Liver (tissue), 9 donors: ENCODE results near the gene CPLX1. TPM values are rescaled to one million over a fixed set of nuclear protein-coding genes. Genes with fewer than 3 reads are reported as not detected.

ENCODE experiments used
- DNase-seq: peaks from one replicate; pipeline ENCODE4 v3.0.0-alpha.2; 2017; ENCODE audit warnings: low spot score
- H3K27ac ChIP-seq, 2 donors: one replicate each; pipeline ENCODE4 v1.7.0; 2013; ENCODE audit warnings: inconsistent platforms in 2 of 2, low read length in 2 of 2, control low read depth in 1 of 2, low read depth in 1 of 2, mild to moderate bottlenecking in 1 of 2
- H3K27me3 ChIP-seq, 4 donors: one replicate each; pipeline versions ENCODE4 v1.6.1 to v1.7.0; 2013; ENCODE audit warnings: low read length in 3 of 4, inconsistent platforms in 1 of 4, mild to moderate bottlenecking in 1 of 4, moderate library complexity in 1 of 4; ENCODE audit not compliant: control insufficient read depth in 4 of 4, insufficient read depth in 4 of 4
- H3K36me3 ChIP-seq, 4 donors: one replicate each; pipeline versions ENCODE4 v1.6.1 to v1.7.0; 2013; ENCODE audit warnings: low read length in 3 of 4, mild to moderate bottlenecking in 3 of 4, low read depth in 1 of 4, moderate library complexity in 1 of 4; ENCODE audit not compliant: control insufficient read depth in 4 of 4, insufficient read depth in 3 of 4
- H3K4me1 ChIP-seq, 4 donors: one replicate each; pipeline versions ENCODE4 v1.6.1 to v1.7.0; 2013; ENCODE audit warnings: low read length in 3 of 4, mild to moderate bottlenecking in 3 of 4, moderate library complexity in 1 of 4; ENCODE audit not compliant: control insufficient read depth in 4 of 4, insufficient read depth in 4 of 4
- H3K4me3 ChIP-seq, 3 donors: one replicate each; pipeline versions ENCODE4 v1.6.1 to v1.7.0; 2013; ENCODE audit warnings: low read length in 3 of 3, control low read depth in 1 of 3, low read depth in 1 of 3, mild to moderate bottlenecking in 1 of 3
- H3K9ac ChIP-seq, 2 donors: one replicate each; pipeline ENCODE4 v1.7.0; 2013; ENCODE audit warnings: low read length in 2 of 2, mild to moderate bottlenecking in 2 of 2, moderate library complexity in 2 of 2, control low read depth in 1 of 2, low read depth in 1 of 2
- H3K9me3 ChIP-seq, 4 donors: one replicate each; pipeline versions ENCODE4 v1.6.1 to v1.7.0; 2013; ENCODE audit warnings: low read length in 3 of 4; ENCODE audit not compliant: control insufficient read depth in 4 of 4
- EGR1 ChIP-seq, 2 donors: IDR thresholded peaks; 2 replicates each; pipeline ENCODE4 v1.6.1; 2016 to 2018; ENCODE audit warnings: antibody characterized with exemption in 2 of 2, low read depth in 2 of 2
- FOXA1 ChIP-seq: IDR thresholded peaks from 2 replicates; pipeline ENCODE4 v1.6.1; 2016; ENCODE audit warnings: antibody characterized with exemption
- FOXA2 ChIP-seq: IDR thresholded peaks from 2 replicates; pipeline ENCODE4 v1.6.1; 2016; ENCODE audit warnings: antibody characterized with exemption
- GABPA ChIP-seq, 2 donors: IDR thresholded peaks in 1 of 2; conservative IDR thresholded peaks in 1 of 2; 2 replicates each; pipeline ENCODE4 v1.6.1; 2016; ENCODE audit warnings: antibody characterized with exemption in 2 of 2, mild to moderate bottlenecking in 1 of 2, moderate library complexity in 1 of 2
- HNF4A ChIP-seq, 2 donors: conservative IDR thresholded peaks; 2 replicates each; pipeline ENCODE4 v1.6.1; 2016; ENCODE audit warnings: antibody characterized with exemption in 2 of 2, mild to moderate bottlenecking in 2 of 2
- HNF4G ChIP-seq: IDR thresholded peaks from 2 replicates; pipeline ENCODE4 v1.6.1; 2016; ENCODE audit warnings: antibody characterized with exemption
- JUND ChIP-seq, 2 donors: IDR thresholded peaks; 2 replicates each; pipeline ENCODE4 v1.6.1; 2016; ENCODE audit warnings: antibody characterized with exemption in 2 of 2
- NR2F2 ChIP-seq: IDR thresholded peaks from 2 replicates; pipeline ENCODE4 v1.6.1; 2016; ENCODE audit warnings: antibody characterized with exemption
- RAD21 ChIP-seq, 2 donors: IDR thresholded peaks; 2 replicates each; pipeline ENCODE4 v1.6.1; 2016; ENCODE audit warnings: antibody characterized with exemption in 2 of 2, mild to moderate bottlenecking in 2 of 2
- RXRA ChIP-seq, 2 donors: IDR thresholded peaks; 2 replicates each; pipeline ENCODE4 v1.6.1; 2017 to 2018; ENCODE audit warnings: antibody characterized with exemption in 2 of 2, mild to moderate bottlenecking in 1 of 2
- SP1 ChIP-seq: IDR thresholded peaks from 2 replicates; pipeline ENCODE4 v1.6.1; 2018; ENCODE audit warnings: antibody characterized with exemption, mild to moderate bottlenecking
- TAF1 ChIP-seq: conservative IDR thresholded peaks from 2 replicates; pipeline ENCODE4 v1.6.1; 2016; ENCODE audit warnings: antibody characterized with exemption, mild to moderate bottlenecking
- YY1 ChIP-seq: IDR thresholded peaks from 2 replicates; pipeline ENCODE4 v1.6.1; 2016; ENCODE audit warnings: antibody characterized with exemption, mild to moderate bottlenecking
- WGBS: extraction: QIAGEN DNeasy Blood & Tissue Kit; methylation state at CpG from one replicate; pipeline ENCODE4 v1.1.7; 2013; 5-methylcytosine and 5-hydroxymethylcytosine counted together
- polyA plus RNA-seq, 2 donors: library from polyadenylated mRNA; stranded (reverse) in 1 of 2; unstranded in 1 of 2; fragments of 200-250 nt in 1 of 2; fragments of >200 nt in 1 of 2; fragmentation: Nextera tagmentation in 1 of 2; extraction: Ambion mirVana in 1 of 2; gene quantifications; one replicate each; pipeline versions ENCODE4 v1.2.1 to v1.2.3, GENCODE V29; 2013 to 2015
- total RNA-seq, 2 donors: library from RNA; depleted of rRNA; stranded (reverse); fragments of >200 nt; gene quantifications; one replicate each; pipeline ENCODE4 v1.2.3, GENCODE V29; 2014
- TF ChIP-seq, protein P1 (sequence below): IDR thresholded peaks from 2 replicates; pipeline ENCODE4 v1.6.1; 2016; ENCODE audit warnings: antibody characterized with exemption
- TF ChIP-seq, protein P2 (sequence below): IDR thresholded peaks from 2 replicates; pipeline ENCODE4 v1.6.1; 2016; ENCODE audit warnings: antibody characterized with exemption
- TF ChIP-seq, protein P3 (sequence below): fragments of 150-350 bp; IDR thresholded peaks from 2 replicates; pipeline ENCODE4 v1.5.1; 2017; ENCODE audit warnings: improper control_type of control experiment, low read depth, low read length; ENCODE audit not compliant: missing input control
- TF ChIP-seq, protein P4 (sequence below): IDR thresholded peaks from 2 replicates; pipeline ENCODE4 v1.6.1; 2016; ENCODE audit warnings: antibody characterized with exemption, mild to moderate bottlenecking
- TF ChIP-seq, protein P5 (sequence below): IDR thresholded peaks from 2 replicates; pipeline ENCODE4 v1.6.1; 2016; ENCODE audit warnings: antibody characterized with exemption
- donor health status: healthy.
- donor health status: healthy.
- donor health status: healthy.
- donor health status: healthy.
- donor health status: healthy.

Gene CPLX1
- total and polyA plus RNA-seq, 4 donors, result 0.14 to 2.8 (median 0.80) TPM

DNA sequence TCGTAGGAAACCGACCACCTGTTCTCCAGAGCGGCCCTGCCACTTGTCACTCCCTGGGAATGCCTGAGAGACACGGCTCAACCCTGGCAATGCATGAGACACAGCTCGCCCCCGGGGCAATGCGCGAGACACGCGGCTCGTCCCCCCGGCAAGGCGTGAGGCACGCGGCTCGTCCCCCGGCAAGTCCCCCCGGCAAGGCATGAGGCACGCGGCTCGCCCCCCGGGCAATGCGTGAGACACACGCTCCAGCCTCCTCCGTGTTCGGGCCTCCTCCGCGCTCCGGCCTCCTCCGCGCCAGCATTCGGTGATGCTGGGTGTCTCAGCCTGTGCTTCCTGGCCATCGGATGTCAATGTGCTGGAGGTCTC lies 27.5 kb upstream of the CPLX1 start:
- Histone ChIP-seq H3K4me3 (no peak overlapping the region), H3K36me3 (peaks cover 9 to 55% (median 22%) of the 10 kb centered on the region in 4 donors), H3K9ac (no peak overlapping the region), H3K27ac (no peak overlapping the region), H3K27me3 (no peaks in the 10 kb centered on the region), H3K9me3 (no peaks in the 10 kb centered on the region), H3K4me1 (no peaks in the 10 kb centered on the region)
- WGBS, result 96% methylated on average over 33 of the region's 33 CpGs
- no peak for DNase-seq
- TF ChIP-seq SP1 (no peak), GABPA (IDR thresholded peaks at IDR 0.05 in 1 of 2, conservative IDR thresholded peaks at IDR 0.05 in 1 of 2) (no peak), HNF4A (conservative IDR thresholded peaks at IDR 0.05) (no peak), FOXA2 (no peak), JUND (IDR thresholded peaks at IDR 0.05) (no peak), HNF4G (no peak), EGR1 (IDR thresholded peaks at IDR 0.05; ENCODE audit: low read depth in 2 of 2) (no peak)
- TF ChIP-seq, protein P1, sequence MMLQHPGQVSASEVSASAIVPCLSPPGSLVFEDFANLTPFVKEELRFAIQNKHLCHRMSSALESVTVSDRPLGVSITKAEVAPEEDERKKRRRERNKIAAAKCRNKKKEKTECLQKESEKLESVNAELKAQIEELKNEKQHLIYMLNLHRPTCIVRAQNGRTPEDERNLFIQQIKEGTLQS, result no peak

DNA sequence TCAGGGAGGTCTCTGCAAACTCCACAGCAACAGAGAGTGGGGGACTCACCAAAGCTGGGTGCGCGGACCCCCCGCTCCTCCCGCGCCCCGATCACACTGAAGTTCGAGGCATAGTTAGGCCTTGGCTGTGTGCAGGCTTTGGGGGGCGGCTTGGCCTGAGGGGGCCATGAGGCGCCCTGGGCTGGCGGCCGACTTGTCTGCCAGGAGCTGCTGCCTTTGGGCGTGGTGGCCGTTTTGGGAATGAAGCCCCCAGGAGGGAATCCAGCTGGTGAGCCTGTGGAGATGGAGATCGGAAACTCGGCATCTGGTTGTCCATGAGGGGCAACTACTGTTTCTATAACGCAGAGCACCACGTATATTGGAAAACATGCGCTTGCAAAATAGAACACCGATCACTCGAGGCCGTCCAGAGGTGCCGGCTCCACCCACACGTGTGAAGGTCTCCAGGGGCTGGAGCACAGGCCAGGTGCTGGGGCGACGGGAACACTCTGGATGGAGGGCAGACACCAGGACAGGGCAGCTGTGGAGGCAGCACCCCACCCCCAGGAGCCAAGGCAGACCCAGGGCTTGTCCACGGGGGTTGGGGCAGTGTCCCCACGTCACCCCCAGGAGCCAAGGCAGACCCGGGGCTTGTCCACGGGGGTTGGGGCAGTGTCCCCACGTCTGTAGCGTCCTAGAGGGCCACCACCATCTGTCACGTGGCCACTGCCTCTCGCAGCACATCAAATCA lies 25.9 kb upstream of the CPLX1 start:
- H3K36me3 ChIP-seq, result peaks cover 6 to 40% (median 13%) of the 10 kb centered on the region in 4 donors
- H3K4me1 ChIP-seq, result no peaks in the 10 kb centered on the region
- H3K27me3 ChIP-seq, result no peaks in the 10 kb centered on the region
- H3K27ac ChIP-seq, result no peak overlapping the region
- no peaks in the 10 kb centered on the region for H3K9me3 ChIP-seq
- WGBS, result 96% methylated on average over 33 of the region's 33 CpGs
- no peak overlapping the region for H3K9ac ChIP-seq
- no peak for DNase-seq
- H3K4me3 ChIP-seq, result no peak overlapping the region
- TF ChIP-seq RAD21 (IDR thresholded peaks at IDR 0.05) (no peak), HNF4A (conservative IDR thresholded peaks at IDR 0.05) (no peak), YY1 (no peak), HNF4G (no peak), NR2F2 (no peak), JUND (IDR thresholded peaks at IDR 0.05) (no peak), RXRA (IDR thresholded peaks at IDR 0.05) (no peak), EGR1 (IDR thresholded peaks at IDR 0.05; ENCODE audit: low read depth in 2 of 2) (no peak), GABPA (IDR thresholded peaks at IDR 0.05 in 1 of 2, conservative IDR thresholded peaks at IDR 0.05 in 1 of 2) (no peak), TAF1 (no peak), SP1 (no peak), FOXA1 (no peak), FOXA2 (no peak)
- TF ChIP-seq, protein P1, result no peak
- TF ChIP-seq, protein P2, sequence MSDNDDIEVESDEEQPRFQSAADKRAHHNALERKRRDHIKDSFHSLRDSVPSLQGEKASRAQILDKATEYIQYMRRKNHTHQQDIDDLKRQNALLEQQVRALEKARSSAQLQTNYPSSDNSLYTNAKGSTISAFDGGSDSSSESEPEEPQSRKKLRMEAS, result no peak
- TF ChIP-seq, protein P3, sequence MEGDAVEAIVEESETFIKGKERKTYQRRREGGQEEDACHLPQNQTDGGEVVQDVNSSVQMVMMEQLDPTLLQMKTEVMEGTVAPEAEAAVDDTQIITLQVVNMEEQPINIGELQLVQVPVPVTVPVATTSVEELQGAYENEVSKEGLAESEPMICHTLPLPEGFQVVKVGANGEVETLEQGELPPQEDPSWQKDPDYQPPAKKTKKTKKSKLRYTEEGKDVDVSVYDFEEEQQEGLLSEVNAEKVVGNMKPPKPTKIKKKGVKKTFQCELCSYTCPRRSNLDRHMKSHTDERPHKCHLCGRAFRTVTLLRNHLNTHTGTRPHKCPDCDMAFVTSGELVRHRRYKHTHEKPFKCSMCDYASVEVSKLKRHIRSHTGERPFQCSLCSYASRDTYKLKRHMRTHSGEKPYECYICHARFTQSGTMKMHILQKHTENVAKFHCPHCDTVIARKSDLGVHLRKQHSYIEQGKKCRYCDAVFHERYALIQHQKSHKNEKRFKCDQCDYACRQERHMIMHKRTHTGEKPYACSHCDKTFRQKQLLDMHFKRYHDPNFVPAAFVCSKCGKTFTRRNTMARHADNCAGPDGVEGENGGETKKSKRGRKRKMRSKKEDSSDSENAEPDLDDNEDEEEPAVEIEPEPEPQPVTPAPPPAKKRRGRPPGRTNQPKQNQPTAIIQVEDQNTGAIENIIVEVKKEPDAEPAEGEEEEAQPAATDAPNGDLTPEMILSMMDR, result no peak
- TF ChIP-seq, protein P4, sequence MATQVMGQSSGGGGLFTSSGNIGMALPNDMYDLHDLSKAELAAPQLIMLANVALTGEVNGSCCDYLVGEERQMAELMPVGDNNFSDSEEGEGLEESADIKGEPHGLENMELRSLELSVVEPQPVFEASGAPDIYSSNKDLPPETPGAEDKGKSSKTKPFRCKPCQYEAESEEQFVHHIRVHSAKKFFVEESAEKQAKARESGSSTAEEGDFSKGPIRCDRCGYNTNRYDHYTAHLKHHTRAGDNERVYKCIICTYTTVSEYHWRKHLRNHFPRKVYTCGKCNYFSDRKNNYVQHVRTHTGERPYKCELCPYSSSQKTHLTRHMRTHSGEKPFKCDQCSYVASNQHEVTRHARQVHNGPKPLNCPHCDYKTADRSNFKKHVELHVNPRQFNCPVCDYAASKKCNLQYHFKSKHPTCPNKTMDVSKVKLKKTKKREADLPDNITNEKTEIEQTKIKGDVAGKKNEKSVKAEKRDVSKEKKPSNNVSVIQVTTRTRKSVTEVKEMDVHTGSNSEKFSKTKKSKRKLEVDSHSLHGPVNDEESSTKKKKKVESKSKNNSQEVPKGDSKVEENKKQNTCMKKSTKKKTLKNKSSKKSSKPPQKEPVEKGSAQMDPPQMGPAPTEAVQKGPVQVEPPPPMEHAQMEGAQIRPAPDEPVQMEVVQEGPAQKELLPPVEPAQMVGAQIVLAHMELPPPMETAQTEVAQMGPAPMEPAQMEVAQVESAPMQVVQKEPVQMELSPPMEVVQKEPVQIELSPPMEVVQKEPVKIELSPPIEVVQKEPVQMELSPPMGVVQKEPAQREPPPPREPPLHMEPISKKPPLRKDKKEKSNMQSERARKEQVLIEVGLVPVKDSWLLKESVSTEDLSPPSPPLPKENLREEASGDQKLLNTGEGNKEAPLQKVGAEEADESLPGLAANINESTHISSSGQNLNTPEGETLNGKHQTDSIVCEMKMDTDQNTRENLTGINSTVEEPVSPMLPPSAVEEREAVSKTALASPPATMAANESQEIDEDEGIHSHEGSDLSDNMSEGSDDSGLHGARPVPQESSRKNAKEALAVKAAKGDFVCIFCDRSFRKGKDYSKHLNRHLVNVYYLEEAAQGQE, result no peak
- TF ChIP-seq, protein P5, sequence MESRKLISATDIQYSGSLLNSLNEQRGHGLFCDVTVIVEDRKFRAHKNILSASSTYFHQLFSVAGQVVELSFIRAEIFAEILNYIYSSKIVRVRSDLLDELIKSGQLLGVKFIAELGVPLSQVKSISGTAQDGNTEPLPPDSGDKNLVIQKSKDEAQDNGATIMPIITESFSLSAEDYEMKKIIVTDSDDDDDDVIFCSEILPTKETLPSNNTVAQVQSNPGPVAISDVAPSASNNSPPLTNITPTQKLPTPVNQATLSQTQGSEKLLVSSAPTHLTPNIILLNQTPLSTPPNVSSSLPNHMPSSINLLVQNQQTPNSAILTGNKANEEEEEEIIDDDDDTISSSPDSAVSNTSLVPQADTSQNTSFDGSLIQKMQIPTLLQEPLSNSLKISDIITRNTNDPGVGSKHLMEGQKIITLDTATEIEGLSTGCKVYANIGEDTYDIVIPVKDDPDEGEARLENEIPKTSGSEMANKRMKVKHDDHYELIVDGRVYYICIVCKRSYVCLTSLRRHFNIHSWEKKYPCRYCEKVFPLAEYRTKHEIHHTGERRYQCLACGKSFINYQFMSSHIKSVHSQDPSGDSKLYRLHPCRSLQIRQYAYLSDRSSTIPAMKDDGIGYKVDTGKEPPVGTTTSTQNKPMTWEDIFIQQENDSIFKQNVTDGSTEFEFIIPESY, result no peak
